Measurements from ENCODE around the gene TMEM247. TPM values are rescaled to one million over a fixed set of nuclear protein-coding genes. Genes with fewer than 3 reads are reported as not detected.

TMEM247 gene
- total RNA-seq, 2 donors from 2014 or later = not detected

DNA sequence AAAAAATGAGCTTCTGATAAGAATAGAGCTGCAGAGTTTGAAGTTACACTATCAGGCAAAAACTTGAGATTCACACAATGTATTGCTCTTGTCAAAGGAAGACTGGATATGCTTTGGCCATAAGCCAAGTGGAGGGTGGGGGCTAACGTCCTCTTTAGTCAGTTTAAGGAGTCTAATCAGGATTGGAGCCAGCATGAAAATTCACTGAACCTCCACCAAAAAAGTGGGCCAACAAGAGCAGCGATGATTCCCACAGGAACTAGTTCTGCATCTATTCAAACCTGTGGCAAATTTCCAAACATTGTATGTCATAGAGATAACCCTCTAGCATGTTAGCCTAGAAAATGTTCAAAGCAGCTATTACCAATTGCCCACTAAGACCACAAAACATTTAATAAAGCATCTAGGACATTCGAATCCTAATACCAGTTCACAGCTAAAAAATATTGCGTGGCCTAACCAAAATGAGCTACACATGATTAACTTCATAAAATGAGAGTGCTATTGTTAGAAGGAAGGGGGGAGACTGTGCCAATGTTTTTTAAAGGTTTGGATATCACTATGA lies 43.5 kb upstream of the TMEM247 start:
- TF ChIP-seq, protein P1, sequence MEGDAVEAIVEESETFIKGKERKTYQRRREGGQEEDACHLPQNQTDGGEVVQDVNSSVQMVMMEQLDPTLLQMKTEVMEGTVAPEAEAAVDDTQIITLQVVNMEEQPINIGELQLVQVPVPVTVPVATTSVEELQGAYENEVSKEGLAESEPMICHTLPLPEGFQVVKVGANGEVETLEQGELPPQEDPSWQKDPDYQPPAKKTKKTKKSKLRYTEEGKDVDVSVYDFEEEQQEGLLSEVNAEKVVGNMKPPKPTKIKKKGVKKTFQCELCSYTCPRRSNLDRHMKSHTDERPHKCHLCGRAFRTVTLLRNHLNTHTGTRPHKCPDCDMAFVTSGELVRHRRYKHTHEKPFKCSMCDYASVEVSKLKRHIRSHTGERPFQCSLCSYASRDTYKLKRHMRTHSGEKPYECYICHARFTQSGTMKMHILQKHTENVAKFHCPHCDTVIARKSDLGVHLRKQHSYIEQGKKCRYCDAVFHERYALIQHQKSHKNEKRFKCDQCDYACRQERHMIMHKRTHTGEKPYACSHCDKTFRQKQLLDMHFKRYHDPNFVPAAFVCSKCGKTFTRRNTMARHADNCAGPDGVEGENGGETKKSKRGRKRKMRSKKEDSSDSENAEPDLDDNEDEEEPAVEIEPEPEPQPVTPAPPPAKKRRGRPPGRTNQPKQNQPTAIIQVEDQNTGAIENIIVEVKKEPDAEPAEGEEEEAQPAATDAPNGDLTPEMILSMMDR (conservative IDR thresholded peaks at IDR 0.05) = no peak
- no peaks in the 10 kb centered on the region for H3K36me3 Mint-ChIP-seq (ENCODE audit: low read depth)

DNA sequence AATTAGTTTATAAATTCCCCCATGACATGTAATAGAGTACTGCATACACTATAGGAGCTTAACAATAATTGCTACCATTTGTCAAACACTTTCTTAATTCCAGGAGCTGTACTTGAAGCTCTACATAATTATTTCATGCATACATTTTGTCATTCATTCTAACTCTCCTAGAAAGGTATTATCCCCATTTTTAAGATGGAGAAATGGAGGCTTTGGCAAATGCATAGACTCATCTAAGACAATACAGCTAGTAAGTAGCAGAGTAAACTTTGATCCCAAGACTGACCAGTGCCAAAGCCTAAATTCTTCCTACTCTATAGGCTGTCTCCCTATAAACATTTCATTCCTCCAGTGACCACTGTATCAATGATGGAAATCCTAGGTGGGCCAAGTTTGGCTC lies 42.6 kb upstream of the TMEM247 start:
- Histone ChIP-seq H3K4me3 (ENCODE audit: low read length) (no peak overlapping the region), H3K9me3 (ENCODE audit: control insufficient read depth, low read length) (no peaks in the 10 kb centered on the region), H3K27me3 (ENCODE audit: control insufficient read depth, insufficient read depth, low read length, poor library complexity, severe bottlenecking) (peaks cover 9% of the 10 kb centered on the region), H3K36me3 (ENCODE audit: control insufficient read depth, insufficient read depth, low read length) (no peaks in the 10 kb centered on the region), H3K27ac (ENCODE audit: low read depth, low read length) (no peak overlapping the region), H3K4me1 (ENCODE audit: control insufficient read depth, insufficient read depth, low read length) (no peaks in the 10 kb centered on the region), H3K9ac (ENCODE audit: extremely low read depth, low read length, poor library complexity, severe bottlenecking) (no peak overlapping the region)
- H3K27me3 Mint-ChIP-seq (ENCODE audit: insufficient read depth) = peaks cover 2% of the 10 kb centered on the region
- no peaks in the 10 kb centered on the region for H3K36me3 Mint-ChIP-seq (ENCODE audit: low read depth)
- H3K4me3 Mint-ChIP-seq = no peak overlapping the region
- DNase-seq = no peak
- H3K27ac Mint-ChIP-seq = no peak overlapping the region
- no peaks in the 10 kb centered on the region for H3K9me3 Mint-ChIP-seq
- TF ChIP-seq, protein P1 (conservative IDR thresholded peaks at IDR 0.05) = no peak
- H3K4me1 Mint-ChIP-seq = peaks cover 6% of the 10 kb centered on the region

More for the DNA sequence above, 43.5 kb upstream of the TMEM247 start:
- H3K9ac ChIP-seq (ENCODE audit: extremely low read depth, low read length, poor library complexity, severe bottlenecking) = no peak overlapping the region
- H3K4me1 ChIP-seq (ENCODE audit: control insufficient read depth, insufficient read depth, low read length) = no peaks in the 10 kb centered on the region
- H3K27ac ChIP-seq (ENCODE audit: low read depth, low read length) = no peak overlapping the region
- Mint-ChIP-seq H3K27ac (no peak overlapping the region), H3K9me3 (no peaks in the 10 kb centered on the region), H3K27me3 (ENCODE audit: insufficient read depth) (peaks cover 2% of the 10 kb centered on the region), H3K4me3 (no peak overlapping the region), H3K4me1 (peaks cover 6% of the 10 kb centered on the region)
- H3K27me3 ChIP-seq (ENCODE audit: control insufficient read depth, insufficient read depth, low read length, poor library complexity, severe bottlenecking) = peaks cover 5% of the 10 kb centered on the region
- H3K9me3 ChIP-seq (ENCODE audit: control insufficient read depth, low read length) = no peaks in the 10 kb centered on the region
- no peaks in the 10 kb centered on the region for H3K36me3 ChIP-seq (ENCODE audit: control insufficient read depth, insufficient read depth, low read length)
- H3K4me3 ChIP-seq (ENCODE audit: low read length) = no peak overlapping the region
- DNase-seq = no peak
- 91 to 92% methylated on average over 2 to 4 of the region's 4 CpGs for WGBS, 2 experiments (ENCODE audit: insufficient coverage in 1 of 2, insufficient read length in 1 of 2)

DNA sequence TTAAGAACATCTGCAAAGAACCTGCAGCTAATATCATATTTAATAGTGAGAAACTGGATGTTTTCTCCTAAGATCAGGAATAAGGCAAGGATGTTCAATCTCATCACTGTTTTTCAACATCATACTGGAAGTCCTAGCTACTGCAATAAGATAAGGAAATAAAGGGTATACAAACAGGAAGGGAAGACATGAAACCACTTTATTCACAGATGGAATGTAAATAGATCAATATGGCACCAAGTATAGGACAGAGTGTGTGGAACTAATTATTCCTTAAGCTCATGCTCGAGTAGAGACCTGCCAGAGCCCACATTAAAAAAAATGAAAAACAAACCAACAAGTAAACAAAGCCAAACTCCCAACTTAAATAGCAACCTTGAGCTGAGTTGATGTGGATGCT lies 41.3 kb upstream of the TMEM247 start:
- Histone ChIP-seq H3K4me3 (ENCODE audit: low read length) (no peak overlapping the region), H3K4me1 (ENCODE audit: control insufficient read depth, insufficient read depth, low read length) (no peaks in the 10 kb centered on the region), H3K27me3 (ENCODE audit: control insufficient read depth, insufficient read depth, low read length, poor library complexity, severe bottlenecking) (peaks cover 9% of the 10 kb centered on the region), H3K9me3 (ENCODE audit: control insufficient read depth, low read length) (no peaks in the 10 kb centered on the region), H3K9ac (ENCODE audit: extremely low read depth, low read length, poor library complexity, severe bottlenecking) (no peak overlapping the region), H3K36me3 (ENCODE audit: control insufficient read depth, insufficient read depth, low read length) (no peaks in the 10 kb centered on the region), H3K27ac (ENCODE audit: low read depth, low read length) (no peak overlapping the region)
- Mint-ChIP-seq H3K4me3 (no peak overlapping the region), H3K36me3 (ENCODE audit: low read depth) (no peaks in the 10 kb centered on the region), H3K27ac (no peak overlapping the region), H3K27me3 (ENCODE audit: insufficient read depth) (peaks cover 2% of the 10 kb centered on the region), H3K9me3 (no peaks in the 10 kb centered on the region), H3K4me1 (peaks cover 6% of the 10 kb centered on the region)
- TF ChIP-seq, protein P1 (conservative IDR thresholded peaks at IDR 0.05) = no peak
- DNase-seq = no peak
- WGBS, 2 experiments (ENCODE audit: insufficient coverage in 1 of 2, insufficient read length in 1 of 2) = 100% methylated on average over 1 of the region's 1 CpG; no CpG with 5 or more reads in 1 of the 2 experiments
